ENCODE data around the gene RNF208. TPM values are rescaled to one million over a fixed set of nuclear protein-coding genes. Genes with fewer than 3 reads are reported as not detected.
A peak's percentile ranks its signal among the peaks of the same experiment; 100 is the strongest.

RNF208 gene
- total RNA-seq, 1 experiment from 2014 or later: 38.0 TPM

GRCh38 chr9:137227054-137227852 lies 5.2 kb upstream of the RNF208 start, which contains the start of gene RNF224:
RNF224 (plus strand) TSS chr9:137227502; CDS start chr9:137228336, 834 bp downstream.
- H3K4me1 ChIP-seq (replicated peaks; ENCODE audit: insufficient read depth): peaks cover 55% of the 10 kb centered on the region
- no peaks in the 10 kb centered on the region for H4K20me1 ChIP-seq (ENCODE audit: insufficient read depth)
- H3K27ac ChIP-seq: peak within 1 kb of the TSS; percentile 79
- peaks cover 7% of the 10 kb centered on the region; the same call in 1 of the 2 replicates for H3K79me2 ChIP-seq (ENCODE audit: low read depth)
- H3K4me3 ChIP-seq: peak within 1 kb of the TSS; percentile 90; the same call in 1 of the 2 replicates
- H3F3A ChIP-seq (ENCODE audit: insufficient read depth, low read depth): peaks cover 44% of the 10 kb centered on the region
- intact Hi-C loops (cut with micrococcal nuclease; ENCODE audit: unreplicated experiment): loop anchor here (1.0 to 2.0 kb wide), 6 partner anchors 30 to 180 kb away; partner anchors contain the start of genes ANAPC2, NPDC1, SAPCD2 and SSNA1
- no TSS peak for BruUV-seq (replicated peaks)
- POLR2A ChIA-PET (ENCODE audit: unreplicated experiment): interaction anchor here (0.5 to 1.6 kb wide), 7 partner anchors 13 to 317 kb away, joined by 3 to 12 read pairs (median 4); partner anchors contain the start of gene TUBB4B
- H3K9me2 ChIP-seq (ENCODE audit: insufficient read depth): no peaks in the 10 kb centered on the region
- TF ChIP-seq, protein P1, sequence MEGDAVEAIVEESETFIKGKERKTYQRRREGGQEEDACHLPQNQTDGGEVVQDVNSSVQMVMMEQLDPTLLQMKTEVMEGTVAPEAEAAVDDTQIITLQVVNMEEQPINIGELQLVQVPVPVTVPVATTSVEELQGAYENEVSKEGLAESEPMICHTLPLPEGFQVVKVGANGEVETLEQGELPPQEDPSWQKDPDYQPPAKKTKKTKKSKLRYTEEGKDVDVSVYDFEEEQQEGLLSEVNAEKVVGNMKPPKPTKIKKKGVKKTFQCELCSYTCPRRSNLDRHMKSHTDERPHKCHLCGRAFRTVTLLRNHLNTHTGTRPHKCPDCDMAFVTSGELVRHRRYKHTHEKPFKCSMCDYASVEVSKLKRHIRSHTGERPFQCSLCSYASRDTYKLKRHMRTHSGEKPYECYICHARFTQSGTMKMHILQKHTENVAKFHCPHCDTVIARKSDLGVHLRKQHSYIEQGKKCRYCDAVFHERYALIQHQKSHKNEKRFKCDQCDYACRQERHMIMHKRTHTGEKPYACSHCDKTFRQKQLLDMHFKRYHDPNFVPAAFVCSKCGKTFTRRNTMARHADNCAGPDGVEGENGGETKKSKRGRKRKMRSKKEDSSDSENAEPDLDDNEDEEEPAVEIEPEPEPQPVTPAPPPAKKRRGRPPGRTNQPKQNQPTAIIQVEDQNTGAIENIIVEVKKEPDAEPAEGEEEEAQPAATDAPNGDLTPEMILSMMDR (conservative IDR thresholded peaks at IDR 0.05): peak; percentile 95
- no peak for TF ChIP-seq EZH2 (IDR thresholded peaks at IDR 0.05; ENCODE audit: low read depth)
- H2AFZ ChIP-seq: no peak within 1 kb of the TSS
- no peaks in the 10 kb centered on the region for H3K36me3 ChIP-seq (ENCODE audit: low read depth)
- H3K4me2 ChIP-seq: peak within 1 kb of the TSS; percentile 99
- H3K9me3 ChIP-seq (ENCODE audit: insufficient read depth, low read depth): no peaks in the 10 kb centered on the region
- no peaks in the 10 kb centered on the region for H3K27me3 ChIP-seq (ENCODE audit: insufficient read depth, low read depth)
- CTCF ChIA-PET: interaction anchor here (0.6 to 2.3 kb wide), 8 partner anchors 9 to 410 kb away, joined by 3 to 15 read pairs (median 4); partner anchors contain the start of genes DPP7 and SSNA1
- peak; percentile 88 to 99 for DNase-seq

DNA sequence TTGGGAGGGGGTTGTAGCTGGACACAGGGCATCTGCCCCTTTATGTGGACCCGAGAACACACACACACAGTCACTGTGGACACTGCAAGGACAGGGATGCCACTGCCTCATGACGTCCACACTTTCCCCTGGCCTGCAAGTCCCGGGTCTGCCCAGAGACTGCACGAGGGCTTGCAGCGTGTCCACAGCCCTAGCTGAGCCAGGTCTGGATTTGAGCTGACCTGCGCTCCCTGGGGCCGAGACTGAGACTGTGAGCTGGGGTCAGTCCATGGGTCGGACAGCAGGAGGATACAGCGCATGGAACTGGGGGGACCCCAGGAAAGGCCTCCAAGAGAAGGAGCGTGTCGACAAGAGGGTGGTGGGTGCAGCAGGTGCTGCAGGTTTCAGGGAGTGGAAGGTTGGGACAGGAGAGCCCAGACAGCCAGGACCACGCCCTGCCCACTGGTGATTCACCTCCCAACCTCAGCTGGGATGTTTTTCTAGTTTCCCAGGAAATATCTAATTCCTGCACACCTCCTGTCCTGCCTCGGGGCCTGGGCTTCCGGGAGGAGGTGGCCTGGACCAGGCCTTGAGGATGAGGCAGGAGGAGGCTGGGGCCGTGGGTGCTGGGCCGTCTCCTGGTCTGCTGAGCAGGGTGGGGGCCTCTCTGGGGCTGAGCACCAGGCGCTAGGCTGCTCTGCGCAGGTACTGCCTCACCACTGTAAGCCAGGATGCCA lies 4.5 kb upstream of the RNF208 start:
- H4K20me1 ChIP-seq (ENCODE audit: insufficient read depth): no peaks in the 10 kb centered on the region
- intact Hi-C loops (cut with micrococcal nuclease; ENCODE audit: unreplicated experiment): loop anchor here (1.0 to 2.0 kb wide), 6 partner anchors 31 to 180 kb away; partner anchors contain the start of genes ANAPC2, NPDC1, SAPCD2 and SSNA1
- ChIA-PET POLR2A (ENCODE audit: unreplicated experiment) (interaction anchor here (0.5 to 1.6 kb wide), 5 partner anchors 14 to 316 kb away, joined by 4 to 12 read pairs (median 5); partner anchors contain the start of gene TUBB4B), CTCF (interaction anchor here (1.4 to 2.3 kb wide), 2 partner anchors 22 to 37 kb away, joined by 3 to 15 read pairs; partner anchors contain the start of gene SSNA1)
- peaks cover 55% of the 10 kb centered on the region for H3K4me1 ChIP-seq (replicated peaks; ENCODE audit: insufficient read depth)
- H3F3A ChIP-seq (ENCODE audit: insufficient read depth, low read depth): peaks cover 44% of the 10 kb centered on the region
- H3K36me3 ChIP-seq (ENCODE audit: low read depth): no peaks in the 10 kb centered on the region
- H3K27me3 ChIP-seq (ENCODE audit: insufficient read depth, low read depth): no peaks in the 10 kb centered on the region
- DNase-seq: peak; percentile 91 to 94
- H3K9me2 ChIP-seq (ENCODE audit: insufficient read depth): no peaks in the 10 kb centered on the region
- peaks cover 7% of the 10 kb centered on the region; the same call in 1 of the 2 replicates for H3K79me2 ChIP-seq (ENCODE audit: low read depth)
- H3K27ac ChIP-seq: peak overlapping the region; percentile 79
- no peaks in the 10 kb centered on the region for H3K9me3 ChIP-seq (ENCODE audit: insufficient read depth, low read depth)
- no peak overlapping the region for H2AFZ ChIP-seq
- no peak for TF ChIP-seq EZH2 (IDR thresholded peaks at IDR 0.05; ENCODE audit: low read depth)
- TF ChIP-seq, protein P1 (conservative IDR thresholded peaks at IDR 0.05): no peak
- peak overlapping the region; percentile 99 for H3K4me2 ChIP-seq
- TSS peak; percentile 27 for BruUV-seq (replicated peaks)
- H3K4me3 ChIP-seq: peak overlapping the region; percentile 90; the same call in 1 of the 2 replicates
